Adrenal gland (tissue), 12 donors: ENCODE measurements around the gene RCAN3. TPM values are rescaled to one million over a fixed set of nuclear protein-coding genes. Genes with fewer than 3 reads are reported as not detected.
"Not testable (repeated sequence)": the region's sequence is repeated elsewhere in the genome, so short reads cannot be mapped to it uniquely, and the experiment has no call there.

Experiments
- DNase-seq, 7 donors: peaks; one replicate each; pipeline ENCODE4 v3.0.0-alpha.2; 2019 to 2020
- H3K27ac ChIP-seq, 5 donors: fragments of 200-600 bp; sonication (generic) in 4 of 5; 1 replicate in 3 of 5; 2 replicates in 2 of 5; pipeline versions ENCODE4 v1.5.1 to v1.8.0; 2016 to 2020; ENCODE audit warnings: mild to moderate bottlenecking in 1 of 5
- H3K27me3 ChIP-seq: fragments of 200-600 bp; 2 replicates; pipeline ENCODE4 v1.8.0; 2021
- H3K36me3 ChIP-seq, 2 donors: fragments of 200-600 bp; replicated peaks in 1 of 2; 1 replicate in 1 of 2; 2 replicates in 1 of 2; pipeline versions ENCODE4 v1.5.1 to v1.8.0; 2018 to 2022
- H3K4me1 ChIP-seq, 2 donors: fragments of 200-600 bp; replicated peaks in 1 of 2; 1 replicate in 1 of 2; 2 replicates in 1 of 2; pipeline versions ENCODE4 v1.5.1 to v1.8.0; 2018 to 2021
- H3K4me3 ChIP-seq, 4 donors: fragments of 200-600 bp; sonication (generic) in 3 of 4; one replicate each; pipeline ENCODE4 v1.5.1; 2016 to 2018
- H3K9me3 ChIP-seq, 3 donors: fragments of 200-600 bp; sonication (generic) in 1 of 3; replicated peaks in 1 of 3; 1 replicate in 2 of 3; 2 replicates in 1 of 3; pipeline versions ENCODE4 v1.5.1 to v1.8.0; 2016 to 2021
- POLR2A ChIP-seq, 2 donors: fragments of 450-650 bp; IDR thresholded peaks; one replicate each; pipeline ENCODE4 v1.6.1; 2017; ENCODE audit warnings: antibody characterized with exemption in 2 of 2, mild to moderate bottlenecking in 2 of 2, moderate library complexity in 1 of 2
- WGBS, 4 donors: extraction: QIAGEN DNeasy Blood & Tissue Kit in 2 of 4; methylation state at CpG; one replicate each; pipeline versions ENCODE4 v1.1.5 to v1.1.7; 2013 to 2017; 5-methylcytosine and 5-hydroxymethylcytosine counted together
- intact Hi-C, 2 donors: fragments of 100-400 bp; cut with DNase I; formaldehyde crosslinking; loops; one replicate each; pipeline versions ENCODE4 v1.14.1 to v1.15.0; 2022 to 2023
- polyA plus RNA-seq, 3 donors: library from polyadenylated mRNA; stranded (reverse); fragments of 200-250 nt in 2 of 3; fragments of 350-450 nt in 1 of 3; fragmentation: Illumina TruSeq in 1 of 3; extraction: RNeasy Lipid Tissue Mini Kit (QIAGEN cat#74804) in 1 of 3; gene quantifications; one replicate each; pipeline ENCODE4 v1.2.3, GENCODE V29; 2013 to 2014
- total RNA-seq, 9 donors: library from RNA; depleted of rRNA in 4 of 9; stranded (reverse); fragments of >200 nt in 4 of 9; fragments of 120-200 nt in 1 of 9; fragmentation: NEBNext Ultra II Directional in 1 of 9; extraction: Animal tissue kit (Norgen Biotek cat#: 25700) in 1 of 9; gene quantifications; one replicate each; pipeline versions ENCODE4 v1.1.0 to v1.2.4, GENCODE V29; 2013 to 2023
- TF ChIP-seq, protein P1 (sequence below), 6 experiments: fragments of 450-650 bp in 4 of 6; fragments of 200-600 bp in 2 of 6; sonication (generic) in 1 of 6; IDR thresholded peaks; 1 replicate in 5 of 6; 2 replicates in 1 of 6; pipeline versions ENCODE4 v1.5.1 to v1.8.0; 2016 to 2021; ENCODE audit warnings: antibody characterized with exemption in 6 of 6, mild to moderate bottlenecking in 2 of 6, moderate library complexity in 1 of 6
- donor health status: healthy with polysubstance abuse.
- donor health status: Bipolar disorder and iron deficiency.
- donor health status: DM: yes; HTN: yes; CAD: no.
- donor health status: DM: no; HTN: no; CAD: no.
- donor health status: DM: no; HTN: no; CAD: no.
- donor health status: DM: yes; HTN: yes; CAD: no.

RCAN3 gene
- total and polyA plus RNA-seq, 12 donors, result 0.48 to 5.6 (median 2.2) TPM

GRCh38 chr1:24486331-24487065, 16.1 kb upstream of the RCAN3 start:
- 81 to 89% (median 86%) methylated on average over 7 of the region's 7 CpGs for WGBS, 4 donors
- TF ChIP-seq POLR2A (IDR thresholded peaks at IDR 0.05), result no peak
- TF ChIP-seq, protein P1, sequence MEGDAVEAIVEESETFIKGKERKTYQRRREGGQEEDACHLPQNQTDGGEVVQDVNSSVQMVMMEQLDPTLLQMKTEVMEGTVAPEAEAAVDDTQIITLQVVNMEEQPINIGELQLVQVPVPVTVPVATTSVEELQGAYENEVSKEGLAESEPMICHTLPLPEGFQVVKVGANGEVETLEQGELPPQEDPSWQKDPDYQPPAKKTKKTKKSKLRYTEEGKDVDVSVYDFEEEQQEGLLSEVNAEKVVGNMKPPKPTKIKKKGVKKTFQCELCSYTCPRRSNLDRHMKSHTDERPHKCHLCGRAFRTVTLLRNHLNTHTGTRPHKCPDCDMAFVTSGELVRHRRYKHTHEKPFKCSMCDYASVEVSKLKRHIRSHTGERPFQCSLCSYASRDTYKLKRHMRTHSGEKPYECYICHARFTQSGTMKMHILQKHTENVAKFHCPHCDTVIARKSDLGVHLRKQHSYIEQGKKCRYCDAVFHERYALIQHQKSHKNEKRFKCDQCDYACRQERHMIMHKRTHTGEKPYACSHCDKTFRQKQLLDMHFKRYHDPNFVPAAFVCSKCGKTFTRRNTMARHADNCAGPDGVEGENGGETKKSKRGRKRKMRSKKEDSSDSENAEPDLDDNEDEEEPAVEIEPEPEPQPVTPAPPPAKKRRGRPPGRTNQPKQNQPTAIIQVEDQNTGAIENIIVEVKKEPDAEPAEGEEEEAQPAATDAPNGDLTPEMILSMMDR (IDR thresholded peaks at IDR 0.05), result no peak
- Histone ChIP-seq H3K9me3 (no peaks in the 10 kb centered on the region), H3K4me1 (no peaks in the 10 kb centered on the region), H3K27ac (no peak overlapping the region), H3K4me3 (no peak overlapping the region), H3K36me3 (no peaks in the 10 kb centered on the region), H3K27me3 (no peaks in the 10 kb centered on the region)
- intact Hi-C loops, result no loop called here
- DNase-seq, result no peak

GRCh38 chr1:24487455-24487854, 15.2 kb upstream of the RCAN3 start:
- intact Hi-C loops, result no loop called here
- H3K27ac ChIP-seq, result no peak overlapping the region
- H3K36me3 ChIP-seq, result no peaks in the 10 kb centered on the region
- H3K4me3 ChIP-seq, result no peak overlapping the region
- no peaks in the 10 kb centered on the region for H3K4me1 ChIP-seq
- H3K27me3 ChIP-seq, result no peaks in the 10 kb centered on the region
- TF ChIP-seq, protein P1 (IDR thresholded peaks at IDR 0.05), result no peak
- no peak for TF ChIP-seq POLR2A (IDR thresholded peaks at IDR 0.05)
- 84 to 87% (median 86%) methylated on average over 9 of the region's 9 CpGs for WGBS, 4 donors
- H3K9me3 ChIP-seq, result no peaks in the 10 kb centered on the region
- DNase-seq, result no peak

GRCh38 chr1:24488159-24488558, 14.5 kb upstream of the RCAN3 start:
- 84 to 94% (median 89%) methylated on average over 7 of the region's 7 CpGs for WGBS, 4 donors
- H3K4me3 ChIP-seq, H3K9me3 ChIP-seq, H3K27me3 ChIP-seq, H3K27ac ChIP-seq, H3K4me1 ChIP-seq, DNase-seq, intact Hi-C loops, H3K36me3 ChIP-seq: not testable (repeated sequence)

DNA sequence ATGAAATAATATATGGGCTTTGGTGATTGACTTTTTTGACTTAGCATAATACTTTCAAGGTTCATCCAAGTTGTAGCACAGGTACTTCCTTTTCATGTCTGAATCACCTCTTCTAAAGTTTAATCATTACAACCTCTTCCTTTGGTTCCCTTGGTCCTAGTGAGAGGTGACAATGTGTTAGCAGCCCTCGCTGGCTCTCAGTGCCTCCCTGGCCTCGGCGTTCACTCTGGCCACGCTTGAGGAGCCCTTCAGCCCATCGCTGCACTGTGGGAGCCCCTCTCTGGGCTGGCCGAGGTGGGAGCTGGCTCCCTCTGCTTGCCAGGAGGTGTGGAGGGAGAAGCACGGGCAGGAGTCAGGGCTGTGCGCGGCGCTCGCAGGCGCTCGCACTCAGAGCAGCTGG, 13.0 kb upstream of the RCAN3 start:
- WGBS, 4 donors, result 86 to 94% (median 93%) methylated on average over 5 to 13 of the region's 13 CpGs
- no peak for TF ChIP-seq POLR2A (IDR thresholded peaks at IDR 0.05)
- TF ChIP-seq, protein P1 (IDR thresholded peaks at IDR 0.05), result no peak
- intact Hi-C loops, result no loop called here

More for the DNA sequence above, 13.0 kb upstream of the RCAN3 start:
- H3K27ac ChIP-seq, result no peak overlapping the region
- H3K4me1 ChIP-seq, result no peaks in the 10 kb centered on the region
- H3K9me3 ChIP-seq, result no peaks in the 10 kb centered on the region
- no peaks in the 10 kb centered on the region for H3K36me3 ChIP-seq
- no peak overlapping the region for H3K4me3 ChIP-seq
- no peaks in the 10 kb centered on the region for H3K27me3 ChIP-seq
- DNase-seq, result peak in 1 of 7 donors; percentile 4
